Astrocyte of the cerebellum (primary cell): ENCODE results near the gene OPTN.

Source experiments
- DNase-seq: peaks from one replicate; pipeline ENCODE4 v3.0.0-alpha.2; 2011; ENCODE audit warnings: low read depth
- H3K4me3 ChIP-seq: 2 replicates; pipeline ENCODE4 v1.5.1; 2011; ENCODE audit warnings: mild to moderate bottlenecking, low read depth, low read length, moderate library complexity
- CTCF ChIP-seq: IDR thresholded peaks from 2 replicates; pipeline ENCODE4 v1.5.1; 2012; ENCODE audit warnings: low read length, low read depth, moderate library complexity, mild to moderate bottlenecking; ENCODE audit errors: missing control alignments
- in situ Hi-C: cut with HindIII; loops from 2 replicates; pipeline ENCODE4 v1.10.0; 2017; ENCODE audit warnings: low sequenced_read_pairs

The OPTN gene

GRCh38 chr10:13168781-13169180 is 68.8 kb downstream of the OPTN start:
- in situ Hi-C loops: no loop called here
- no peak for DNase-seq
- H3K4me3 ChIP-seq: no peak overlapping the region
- no peak for TF ChIP-seq CTCF

- DNase-seq: no peak
- H3K4me3 ChIP-seq: no peak overlapping the region
- in situ Hi-C loops: no loop called here
- TF ChIP-seq CTCF: no peak
These were observed 73.7 kb downstream of the OPTN start for GRCh38 chr10:13173616-13174015.

GRCh38 chr10:13180788-13181187 is 80.8 kb downstream of the OPTN start:
- TF ChIP-seq CTCF: no peak
- H3K4me3 ChIP-seq: no peak overlapping the region
- in situ Hi-C loops: no loop called here
- no peak for DNase-seq

GRCh38 chr10:13182424-13182823 is 82.5 kb downstream of the OPTN start:
- DNase-seq: no peak
- H3K4me3 ChIP-seq: no peak overlapping the region
- no peak for TF ChIP-seq CTCF
- in situ Hi-C loops: no loop called here

GRCh38 chr10:13183625-13184024 is 83.7 kb downstream of the OPTN start:
- in situ Hi-C loops: no loop called here
- no peak for DNase-seq
- no peak for TF ChIP-seq CTCF
- no peak overlapping the region for H3K4me3 ChIP-seq

GRCh38 chr10:13184276-13184675 is 84.3 kb downstream of the OPTN start:
- DNase-seq: no peak
- in situ Hi-C loops: no loop called here
- no peak overlapping the region for H3K4me3 ChIP-seq
- TF ChIP-seq CTCF: no peak
